Activated CD4-positive, alpha-beta T cell treated with anti-CD3 and anti-CD28 coated beads, Interleukin-2, amount 10 ng/mL, durations not matched to agents 24 days and 14 days (primary cell): ENCODE data around the gene CDK5RAP2. TPM values are rescaled to one million over a fixed set of nuclear protein-coding genes. Genes with fewer than 3 reads are reported as not detected.

ENCODE experiments used
- DNase-seq: peaks from one replicate; pipeline ENCODE4 v3.0.0; 2022
- H3K27ac Mint-ChIP-seq: one replicate; pipeline ENCODE4 v1.8.0; 2022; ENCODE audit warnings: mild to moderate bottlenecking, mixed read lengths
- H3K27me3 Mint-ChIP-seq: one replicate; pipeline ENCODE4 v1.8.0; 2022; ENCODE audit warnings: mixed read lengths
- H3K36me3 Mint-ChIP-seq: one replicate; pipeline ENCODE4 v1.8.0; 2022; ENCODE audit warnings: low read depth, mild to moderate bottlenecking, mixed read lengths
- H3K4me1 Mint-ChIP-seq: one replicate; pipeline ENCODE4 v1.8.0; 2021; ENCODE audit warnings: mixed read lengths
- H3K4me3 Mint-ChIP-seq: one replicate; pipeline ENCODE4 v1.8.0; 2022; ENCODE audit warnings: mild to moderate bottlenecking, moderate library complexity, mixed read lengths
- H3K9me3 Mint-ChIP-seq: one replicate; pipeline ENCODE4 v1.8.0; 2021; ENCODE audit warnings: mixed read lengths
- intact Hi-C: fragments of 100-400 bp; cut with micrococcal nuclease; formaldehyde crosslinking; loops from one replicate; pipeline ENCODE4 v1.15.1; 2023
- total RNA-seq: library from RNA; stranded (reverse); gene quantifications from 2 replicates; pipeline ENCODE4 v1.2.3, GENCODE V29; 2022

Gene CDK5RAP2
- total RNA-seq, 1 donor from 2014 or later: 70.0 TPM

DNA sequence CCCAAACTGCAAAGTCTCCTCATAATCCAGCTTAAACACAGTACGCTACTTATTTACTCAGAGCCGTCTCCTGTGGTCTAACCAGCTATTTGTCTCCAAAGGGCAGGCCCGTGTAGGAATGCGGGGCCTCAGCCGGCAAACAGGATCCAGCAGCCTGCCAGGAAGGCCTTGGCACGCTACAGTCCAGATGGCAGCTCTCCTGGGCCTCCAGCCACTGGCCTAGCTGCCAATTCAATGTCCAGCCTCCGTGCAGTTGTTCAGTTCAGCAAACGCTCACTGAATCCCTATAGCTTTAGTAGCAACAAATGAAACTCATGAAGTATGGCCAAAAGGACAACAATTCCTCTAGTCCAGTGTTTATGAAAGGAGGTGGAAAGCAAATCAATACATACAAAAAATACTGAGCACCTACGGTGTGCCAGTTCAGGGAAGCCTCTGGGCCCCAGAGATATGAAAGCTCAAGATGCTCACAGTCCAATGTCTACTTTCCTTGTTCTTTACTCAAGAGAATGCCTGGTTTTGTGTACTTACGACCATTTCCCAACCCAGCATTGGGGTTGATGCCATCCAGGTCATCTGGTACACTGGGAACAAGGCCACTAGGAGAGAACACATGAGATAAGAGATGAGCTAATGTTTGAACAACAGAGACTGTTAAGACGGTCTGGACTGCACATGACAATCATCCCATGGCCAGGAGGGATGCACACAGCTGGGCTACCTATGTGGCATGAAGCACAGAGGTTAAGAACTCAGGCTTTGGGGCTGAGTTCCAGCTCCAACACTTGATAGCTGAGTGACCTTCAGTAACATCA is 8.3 kb downstream of the CDK5RAP2 start:
- no peak for DNase-seq
- intact Hi-C loops: no loop called here
- peaks cover 42% of the 10 kb centered on the region for H3K36me3 Mint-ChIP-seq

DNA sequence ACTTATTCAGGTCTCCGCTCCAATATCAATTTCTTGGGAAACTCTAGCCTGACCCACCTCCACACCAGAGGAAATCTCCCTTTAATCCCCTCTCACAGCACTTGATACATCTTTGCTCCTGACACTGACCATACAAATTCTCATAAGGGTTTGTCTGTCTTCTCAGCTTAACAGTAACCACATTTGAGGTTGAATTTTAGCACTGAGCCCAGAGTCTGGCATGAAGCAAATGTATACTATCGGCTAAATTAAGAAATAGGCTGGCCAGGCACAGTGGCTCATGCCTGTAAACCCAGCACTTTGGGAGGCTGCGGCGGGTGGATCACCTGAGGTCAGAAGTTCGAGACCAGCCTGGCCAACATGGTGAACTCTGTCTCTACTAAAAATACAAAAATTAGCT is 9.7 kb downstream of the CDK5RAP2 start:
- H3K27me3 Mint-ChIP-seq: no peaks in the 10 kb centered on the region
- peaks cover 40% of the 10 kb centered on the region for H3K36me3 Mint-ChIP-seq
- H3K27ac Mint-ChIP-seq: no peak overlapping the region
- H3K4me1 Mint-ChIP-seq: peaks cover 9% of the 10 kb centered on the region
- DNase-seq: no peak
- H3K9me3 Mint-ChIP-seq: no peaks in the 10 kb centered on the region
- no peak overlapping the region for H3K4me3 Mint-ChIP-seq
- intact Hi-C loops: no loop called here

More for the DNA sequence above, 8.3 kb downstream of the CDK5RAP2 start:
- no peaks in the 10 kb centered on the region for H3K9me3 Mint-ChIP-seq
- no peak overlapping the region for H3K27ac Mint-ChIP-seq
- no peaks in the 10 kb centered on the region for H3K27me3 Mint-ChIP-seq
- peaks cover 16% of the 10 kb centered on the region for H3K4me1 Mint-ChIP-seq
- H3K4me3 Mint-ChIP-seq: no peak overlapping the region

- no peaks in the 10 kb centered on the region for H3K9me3 Mint-ChIP-seq
Measured at GRCh38 chr9:120569556-120569955, 10.4 kb downstream of the CDK5RAP2 start.

DNA sequence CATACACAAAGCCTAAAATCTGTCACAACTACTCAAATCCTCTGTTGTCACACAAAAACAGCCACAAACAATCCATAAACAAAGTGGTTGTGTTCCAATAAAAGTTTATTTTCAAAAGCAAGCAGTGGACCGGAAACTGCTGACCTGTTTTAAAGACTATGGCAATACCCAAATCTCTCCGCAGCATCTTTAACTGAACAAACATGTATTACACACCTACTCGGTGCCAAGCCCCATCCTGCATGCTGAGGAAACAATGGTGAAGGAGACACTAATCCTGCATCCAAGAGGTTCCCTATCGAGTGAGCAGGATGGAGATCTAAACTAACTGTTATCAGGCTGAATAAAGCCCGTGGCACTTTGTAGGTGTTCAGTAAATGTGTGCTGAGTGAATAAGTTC is 11.2 kb downstream of the CDK5RAP2 start:
- Mint-ChIP-seq H3K27ac (no peak overlapping the region), H3K4me3 (no peak overlapping the region), H3K4me1 (peaks cover 1% of the 10 kb centered on the region), H3K27me3 (no peaks in the 10 kb centered on the region), H3K36me3 (peaks cover 47% of the 10 kb centered on the region), H3K9me3 (no peaks in the 10 kb centered on the region)
- no peak for DNase-seq
- intact Hi-C loops: no loop called here

More at GRCh38 chr9:120569556-120569955, 10.4 kb downstream of the CDK5RAP2 start:
- peaks cover 44% of the 10 kb centered on the region for H3K36me3 Mint-ChIP-seq
- H3K27me3 Mint-ChIP-seq: no peaks in the 10 kb centered on the region
- peak overlapping the region; percentile 37 for H3K27ac Mint-ChIP-seq
- no peak for DNase-seq
- intact Hi-C loops: no loop called here
- H3K4me3 Mint-ChIP-seq: no peak overlapping the region
- peaks cover 8% of the 10 kb centered on the region for H3K4me1 Mint-ChIP-seq

DNA sequence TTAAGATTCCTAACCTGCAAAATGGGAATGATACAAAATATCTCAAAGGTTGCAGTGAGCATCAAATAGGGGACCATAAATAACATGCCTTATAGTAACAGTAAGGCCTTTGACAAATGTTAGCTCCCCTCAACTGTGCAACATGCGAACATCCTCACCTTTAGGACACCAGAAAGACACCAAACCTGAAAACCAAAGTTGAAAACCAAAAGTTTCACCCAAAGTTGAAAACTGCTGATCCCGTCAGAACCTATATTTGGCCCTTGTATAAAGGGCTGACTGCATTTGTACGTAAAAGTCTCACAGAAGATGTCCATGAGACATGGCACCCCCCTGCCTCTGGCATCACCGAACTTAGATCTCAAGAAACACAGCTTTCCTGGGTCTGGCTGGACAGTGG is 12.1 kb downstream of the CDK5RAP2 start:
- no peak for DNase-seq
- Mint-ChIP-seq H3K27ac (no peak overlapping the region), H3K4me3 (no peak overlapping the region), H3K36me3 (peaks cover 51% of the 10 kb centered on the region), H3K9me3 (no peaks in the 10 kb centered on the region), H3K27me3 (no peaks in the 10 kb centered on the region), H3K4me1 (no peaks in the 10 kb centered on the region)
- intact Hi-C loops: no loop called here

- peaks cover 57% of the 10 kb centered on the region for H3K36me3 Mint-ChIP-seq
- H3K4me1 Mint-ChIP-seq: peaks cover 4% of the 10 kb centered on the region
- H3K27ac Mint-ChIP-seq: no peak overlapping the region
- intact Hi-C loops: no loop called here
- H3K9me3 Mint-ChIP-seq: no peaks in the 10 kb centered on the region
- no peak overlapping the region for H3K4me3 Mint-ChIP-seq
- DNase-seq: no peak
- no peaks in the 10 kb centered on the region for H3K27me3 Mint-ChIP-seq
Measured at GRCh38 chr9:120567081-120567480, 12.9 kb downstream of the CDK5RAP2 start.

- intact Hi-C loops: no loop called here
Measured at GRCh38 chr9:120564589-120564988, 15.4 kb downstream of the CDK5RAP2 start.

DNA sequence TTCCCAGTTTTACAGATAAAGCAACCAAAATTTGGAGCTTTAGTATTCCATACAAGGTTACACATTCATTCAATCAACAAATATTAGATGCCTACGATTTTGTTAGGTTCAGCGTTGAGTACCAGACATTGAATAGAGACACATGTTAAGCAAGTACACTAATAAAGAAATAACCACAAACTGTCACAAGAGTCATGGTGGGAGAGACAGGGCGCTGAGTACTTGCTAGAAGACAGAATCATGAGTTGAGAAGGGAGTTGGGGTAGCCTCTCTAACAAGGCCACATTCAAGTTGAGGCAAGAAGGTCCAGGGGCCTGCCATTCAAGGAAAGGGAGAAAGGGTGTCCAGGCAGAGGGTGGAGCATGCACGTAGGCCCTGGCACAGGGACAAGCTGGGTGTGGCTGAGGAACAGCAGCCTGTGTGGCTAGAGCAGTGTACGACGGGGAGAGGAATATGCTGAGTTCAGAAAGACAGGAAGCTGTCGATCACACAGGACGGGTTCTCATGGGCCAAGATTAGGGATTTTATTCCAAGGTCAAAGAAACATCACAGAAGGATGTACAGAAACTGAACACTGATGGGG is 17.0 kb downstream of the CDK5RAP2 start:
- Mint-ChIP-seq H3K27me3 (no peaks in the 10 kb centered on the region), H3K4me1 (peaks cover 8% of the 10 kb centered on the region), H3K4me3 (no peak overlapping the region), H3K27ac (no peak overlapping the region), H3K36me3 (peaks cover 48% of the 10 kb centered on the region), H3K9me3 (no peaks in the 10 kb centered on the region)
- intact Hi-C loops: no loop called here
- DNase-seq: no peak

More at GRCh38 chr9:120564589-120564988, 15.4 kb downstream of the CDK5RAP2 start:
- Mint-ChIP-seq H3K4me3 (no peak overlapping the region), H3K9me3 (no peaks in the 10 kb centered on the region), H3K27ac (no peak overlapping the region), H3K4me1 (peaks cover 6% of the 10 kb centered on the region), H3K27me3 (no peaks in the 10 kb centered on the region), H3K36me3 (peaks cover 55% of the 10 kb centered on the region)
- DNase-seq: no peak

- Mint-ChIP-seq H3K36me3 (peaks cover 48% of the 10 kb centered on the region), H3K27me3 (no peaks in the 10 kb centered on the region), H3K4me3 (no peak overlapping the region), H3K9me3 (no peaks in the 10 kb centered on the region), H3K27ac (no peak overlapping the region), H3K4me1 (peaks cover 8% of the 10 kb centered on the region)
- intact Hi-C loops: no loop called here
- DNase-seq: no peak
Measured at GRCh38 chr9:120561709-120562108, 18.3 kb downstream of the CDK5RAP2 start.

GRCh38 chr9:120559546-120559945 is 20.4 kb downstream of the CDK5RAP2 start:
- no peak for DNase-seq
- no peak overlapping the region for H3K4me3 Mint-ChIP-seq
- intact Hi-C loops: no loop called here
- peaks cover 48% of the 10 kb centered on the region for H3K36me3 Mint-ChIP-seq
- no peaks in the 10 kb centered on the region for H3K27me3 Mint-ChIP-seq
- H3K4me1 Mint-ChIP-seq: peaks cover 10% of the 10 kb centered on the region
- H3K27ac Mint-ChIP-seq: no peak overlapping the region
- H3K9me3 Mint-ChIP-seq: no peaks in the 10 kb centered on the region

DNA sequence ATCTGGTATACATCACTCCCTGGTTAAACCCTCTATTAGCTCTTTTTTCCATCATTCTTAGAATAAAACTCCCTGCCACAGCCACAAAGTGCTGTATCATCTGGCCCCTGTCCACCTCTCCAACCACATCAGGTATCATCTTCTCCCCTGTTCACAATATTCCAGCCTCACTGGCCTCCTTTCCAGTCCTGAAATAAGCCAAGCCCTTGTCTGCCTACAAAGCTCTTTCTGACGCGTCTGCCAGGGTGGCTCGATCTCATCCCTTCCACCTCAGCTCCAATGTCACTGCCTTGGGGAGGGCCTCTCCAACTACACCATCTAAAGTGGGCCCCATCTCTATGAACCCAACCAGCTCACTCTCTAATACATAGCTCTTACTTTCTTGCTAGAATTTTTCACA is 21.5 kb downstream of the CDK5RAP2 start:
- no peaks in the 10 kb centered on the region for H3K9me3 Mint-ChIP-seq
- peaks cover 46% of the 10 kb centered on the region for H3K36me3 Mint-ChIP-seq
- no peak overlapping the region for H3K27ac Mint-ChIP-seq
- no peak for DNase-seq
- H3K4me1 Mint-ChIP-seq: peaks cover 10% of the 10 kb centered on the region
- intact Hi-C loops: no loop called here
- no peaks in the 10 kb centered on the region for H3K27me3 Mint-ChIP-seq
- no peak overlapping the region for H3K4me3 Mint-ChIP-seq

GRCh38 chr9:120557205-120557604 is 22.8 kb downstream of the CDK5RAP2 start:
- H3K9me3 Mint-ChIP-seq: no peaks in the 10 kb centered on the region
- peaks cover 46% of the 10 kb centered on the region for H3K36me3 Mint-ChIP-seq
- H3K4me3 Mint-ChIP-seq: no peak overlapping the region
- intact Hi-C loops: no loop called here
- no peak overlapping the region for H3K27ac Mint-ChIP-seq
- no peak for DNase-seq
- H3K27me3 Mint-ChIP-seq: no peaks in the 10 kb centered on the region
- H3K4me1 Mint-ChIP-seq: peaks cover 6% of the 10 kb centered on the region

DNA sequence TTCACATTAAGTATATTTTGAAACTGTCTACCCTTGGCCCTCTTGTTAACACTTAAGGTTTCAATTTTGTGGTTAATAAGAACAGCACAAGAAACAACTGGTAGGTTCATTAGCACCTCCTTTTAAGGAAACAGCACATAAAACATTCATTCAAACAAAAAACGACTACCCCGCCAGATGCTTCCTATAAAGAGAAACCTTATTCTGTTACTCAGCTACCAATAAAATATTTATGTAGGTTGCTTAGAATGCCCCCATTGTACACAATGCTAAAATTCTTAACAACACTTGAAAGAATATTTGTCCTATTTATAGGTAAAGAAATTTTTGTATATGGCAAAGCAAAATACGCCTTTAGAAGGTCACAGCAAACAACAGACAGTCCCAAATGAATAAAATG is 23.2 kb downstream of the CDK5RAP2 start:
- Mint-ChIP-seq H3K4me3 (no peak overlapping the region), H3K27me3 (no peaks in the 10 kb centered on the region), H3K27ac (no peak overlapping the region), H3K36me3 (peaks cover 44% of the 10 kb centered on the region), H3K9me3 (no peaks in the 10 kb centered on the region), H3K4me1 (peaks cover 6% of the 10 kb centered on the region)
- intact Hi-C loops: no loop called here
- no peak for DNase-seq

DNA sequence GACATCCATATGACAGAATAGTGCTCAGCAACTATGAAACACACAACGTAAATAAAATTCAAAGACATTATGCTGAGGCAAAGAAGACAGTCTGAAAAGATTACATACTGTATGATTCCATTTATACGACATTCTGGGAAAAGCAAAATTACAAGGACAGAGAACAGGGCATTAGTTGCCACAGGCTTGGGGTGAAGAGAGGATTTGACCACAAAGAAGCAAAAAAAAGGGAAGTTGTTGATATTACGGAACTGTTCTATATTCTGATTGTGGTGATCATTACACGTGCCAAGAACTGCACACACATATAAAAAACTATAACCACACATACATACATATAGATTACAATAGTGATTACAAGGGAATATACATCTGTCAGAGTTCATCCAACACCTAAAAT is 24.1 kb downstream of the CDK5RAP2 start:
- H3K9me3 Mint-ChIP-seq: no peaks in the 10 kb centered on the region
- DNase-seq: no peak
- peaks cover 51% of the 10 kb centered on the region for H3K36me3 Mint-ChIP-seq
- no peaks in the 10 kb centered on the region for H3K27me3 Mint-ChIP-seq
- peaks cover 7% of the 10 kb centered on the region for H3K4me1 Mint-ChIP-seq
- H3K4me3 Mint-ChIP-seq: no peak overlapping the region
- H3K27ac Mint-ChIP-seq: no peak overlapping the region
- intact Hi-C loops: no loop called here
